Endodermal cell (in vitro differentiated cells): ENCODE results near the gene PLA2G4A. TPM values are rescaled to one million over a fixed set of nuclear protein-coding genes. Genes with fewer than 3 reads are reported as not detected.

ENCODE experiments used
- DNase-seq: peaks from one replicate; pipeline ENCODE4 v3.0.0-alpha.2; 2017
- H3K27ac ChIP-seq: 2 replicates; pipeline ENCODE4 v1.5.1; 2013; ENCODE audit warnings: mild to moderate bottlenecking, low read depth, low read length, moderate library complexity
- H3K27me3 ChIP-seq: 2 replicates; pipeline ENCODE4 v1.6.1; 2013; ENCODE audit warnings: mild to moderate bottlenecking, low read length, moderate library complexity; ENCODE audit not compliant: insufficient read depth, control insufficient read depth, poor library complexity, severe bottlenecking
- H3K36me3 ChIP-seq: 2 replicates; pipeline ENCODE4 v1.7.0; 2013; ENCODE audit warnings: mild to moderate bottlenecking, low read length, moderate library complexity; ENCODE audit not compliant: control insufficient read depth, insufficient read depth
- H3K4me1 ChIP-seq: one replicate; pipeline ENCODE4 v1.7.0; 2013; ENCODE audit warnings: low read length; ENCODE audit not compliant: control insufficient read depth, insufficient read depth
- H3K4me3 ChIP-seq: 2 replicates; pipeline ENCODE4 v1.5.1; 2013; ENCODE audit warnings: mild to moderate bottlenecking, low read length, moderate library complexity
- H3K9ac ChIP-seq: 2 replicates; pipeline ENCODE4 v1.6.1; 2013; ENCODE audit warnings: mild to moderate bottlenecking, low read length, moderate library complexity; ENCODE audit not compliant: poor library complexity, severe bottlenecking; ENCODE audit errors: extremely low read depth
- H3K9me3 ChIP-seq: 2 replicates; pipeline ENCODE4 v1.6.1; 2013; ENCODE audit warnings: mild to moderate bottlenecking, low read length, moderate library complexity; ENCODE audit not compliant: control insufficient read depth
- H3K27ac Mint-ChIP-seq: 2 replicates; pipeline ENCODE4 v1.8.0; 2020; ENCODE audit warnings: mixed read lengths
- H3K27me3 Mint-ChIP-seq: 2 replicates; pipeline ENCODE4 v1.8.0; 2021; ENCODE audit warnings: mild to moderate bottlenecking, mixed read lengths; ENCODE audit not compliant: insufficient read depth
- H3K36me3 Mint-ChIP-seq: 2 replicates; pipeline ENCODE4 v1.8.0; 2020; ENCODE audit warnings: low read depth, mixed read lengths
- H3K4me1 Mint-ChIP-seq: 2 replicates; pipeline ENCODE4 v1.8.0; 2020; ENCODE audit warnings: mixed read lengths
- H3K4me3 Mint-ChIP-seq: 2 replicates; pipeline ENCODE4 v1.8.0; 2020; ENCODE audit warnings: mild to moderate bottlenecking, moderate library complexity, mixed read lengths
- H3K9me3 Mint-ChIP-seq: 2 replicates; pipeline ENCODE4 v1.8.0; 2020; ENCODE audit warnings: mild to moderate bottlenecking, mixed read lengths
- WGBS, 2 experiments: methylation state at CpG; one replicate each; pipeline versions ENCODE4 v1.1.5 to v1.1.7; 2013; ENCODE audit warnings: missing lambda C conversion rate in 2 of 2, mixed read lengths in 1 of 2; ENCODE audit not compliant: insufficient coverage in 1 of 2, insufficient read length in 1 of 2; 5-methylcytosine and 5-hydroxymethylcytosine counted together
- total RNA-seq, 2 donors: library from RNA; stranded (reverse); fragmentation: NEBNext Ultra II Directional in 1 of 2; extraction: Animal tissue kit (Norgen Biotek cat#: 25700) in 1 of 2; gene quantifications; 2 replicates in 1 of 2; 3 replicates in 1 of 2; pipeline ENCODE4 v1.2.1, GENCODE V29; 2021
- TF ChIP-seq, protein P1 (sequence below): fragments of 200-600 bp; sonication (generic); conservative IDR thresholded peaks from 2 replicates; pipeline ENCODE4 v1.5.0; 2021; ENCODE audit warnings: antibody characterized with exemption, mild to moderate bottlenecking

Gene PLA2G4A
- total RNA-seq, 2 donors from 2014 or later = 0.35 to 1.2 TPM

DNA sequence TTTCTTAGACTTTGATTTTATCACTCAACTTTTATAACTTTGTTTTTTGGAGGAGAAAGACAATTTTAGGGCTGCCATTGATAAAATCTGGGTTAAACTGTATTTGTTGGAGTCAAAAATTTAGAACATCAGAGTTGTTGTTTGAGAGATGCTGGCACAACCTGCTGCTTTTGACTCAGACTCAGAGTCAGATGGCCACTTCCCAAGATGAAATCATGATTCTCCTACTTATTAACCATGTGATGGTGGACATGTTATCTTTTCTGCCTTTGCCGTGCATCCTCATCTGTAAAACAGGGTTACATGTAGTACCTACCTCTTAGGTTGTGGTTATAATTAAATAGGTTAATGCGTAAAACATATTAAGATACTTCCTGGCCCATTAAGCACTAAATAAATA lies 71.2 kb downstream of the PLA2G4A start:
- Mint-ChIP-seq H3K4me3 (no peak overlapping the region), H3K27me3 (no peaks in the 10 kb centered on the region), H3K4me1 (peaks cover 6% of the 10 kb centered on the region), H3K9me3 (peaks cover 11% of the 10 kb centered on the region), H3K27ac (no peak overlapping the region), H3K36me3 (peaks cover 4% of the 10 kb centered on the region)
- H3K36me3 ChIP-seq = no peaks in the 10 kb centered on the region
- TF ChIP-seq, protein P1, sequence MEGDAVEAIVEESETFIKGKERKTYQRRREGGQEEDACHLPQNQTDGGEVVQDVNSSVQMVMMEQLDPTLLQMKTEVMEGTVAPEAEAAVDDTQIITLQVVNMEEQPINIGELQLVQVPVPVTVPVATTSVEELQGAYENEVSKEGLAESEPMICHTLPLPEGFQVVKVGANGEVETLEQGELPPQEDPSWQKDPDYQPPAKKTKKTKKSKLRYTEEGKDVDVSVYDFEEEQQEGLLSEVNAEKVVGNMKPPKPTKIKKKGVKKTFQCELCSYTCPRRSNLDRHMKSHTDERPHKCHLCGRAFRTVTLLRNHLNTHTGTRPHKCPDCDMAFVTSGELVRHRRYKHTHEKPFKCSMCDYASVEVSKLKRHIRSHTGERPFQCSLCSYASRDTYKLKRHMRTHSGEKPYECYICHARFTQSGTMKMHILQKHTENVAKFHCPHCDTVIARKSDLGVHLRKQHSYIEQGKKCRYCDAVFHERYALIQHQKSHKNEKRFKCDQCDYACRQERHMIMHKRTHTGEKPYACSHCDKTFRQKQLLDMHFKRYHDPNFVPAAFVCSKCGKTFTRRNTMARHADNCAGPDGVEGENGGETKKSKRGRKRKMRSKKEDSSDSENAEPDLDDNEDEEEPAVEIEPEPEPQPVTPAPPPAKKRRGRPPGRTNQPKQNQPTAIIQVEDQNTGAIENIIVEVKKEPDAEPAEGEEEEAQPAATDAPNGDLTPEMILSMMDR = no peak
- peaks cover 24% of the 10 kb centered on the region for H3K9me3 ChIP-seq
- DNase-seq = no peak
- no peak overlapping the region for H3K27ac ChIP-seq
- H3K4me3 ChIP-seq = no peak overlapping the region
- H3K9ac ChIP-seq = no peak overlapping the region
- 90% methylated on average over 1 of the region's 2 CpGs; no CpG with 5 or more reads in 1 of the 2 experiments for WGBS, 2 experiments
- H3K27me3 ChIP-seq = no peaks in the 10 kb centered on the region
- no peaks in the 10 kb centered on the region for H3K4me1 ChIP-seq

DNA sequence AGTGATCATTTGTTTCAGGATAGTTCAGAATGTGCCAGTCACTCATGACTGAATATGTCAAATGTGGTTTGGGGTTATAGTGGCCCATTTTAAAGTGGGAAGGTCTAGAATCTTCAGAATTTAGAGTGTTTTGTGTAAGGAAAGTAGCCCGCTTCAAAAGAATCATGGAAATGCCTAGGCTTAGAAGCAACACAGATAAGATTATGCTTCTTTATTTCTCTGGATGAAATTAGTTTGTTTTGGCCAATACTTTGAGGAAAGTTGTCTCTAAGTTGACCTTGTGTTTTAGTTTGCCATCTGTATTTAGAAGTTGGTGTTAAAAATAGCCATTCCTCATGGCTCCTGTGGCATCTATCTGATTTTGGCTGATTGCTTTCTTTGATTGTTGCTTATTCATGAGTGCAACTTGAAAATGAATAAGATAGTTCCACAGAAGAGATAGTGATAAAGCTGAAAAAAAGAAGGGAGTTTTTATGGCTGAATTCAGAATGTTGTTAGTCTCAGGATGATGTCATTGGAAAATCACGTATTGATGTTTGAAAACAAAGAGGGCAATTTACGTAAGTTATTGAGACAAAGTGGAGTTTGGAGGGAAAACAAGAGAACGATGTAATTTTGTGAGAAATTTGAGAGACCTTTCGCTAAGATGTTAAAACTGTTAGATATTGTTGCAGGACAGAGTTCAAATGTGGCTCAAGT lies 71.9 kb downstream of the PLA2G4A start:
- Histone ChIP-seq H3K4me3 (no peak overlapping the region), H3K27ac (no peak overlapping the region), H3K4me1 (no peaks in the 10 kb centered on the region), H3K9me3 (peaks cover 24% of the 10 kb centered on the region), H3K9ac (no peak overlapping the region), H3K27me3 (no peaks in the 10 kb centered on the region), H3K36me3 (no peaks in the 10 kb centered on the region)
- Mint-ChIP-seq H3K36me3 (peaks cover 4% of the 10 kb centered on the region), H3K4me3 (no peak overlapping the region), H3K27me3 (no peaks in the 10 kb centered on the region), H3K27ac (no peak overlapping the region), H3K9me3 (peaks cover 11% of the 10 kb centered on the region), H3K4me1 (peaks cover 6% of the 10 kb centered on the region)
- DNase-seq = no peak
- TF ChIP-seq, protein P1 = no peak
- WGBS, 2 experiments = 93 to 95% methylated on average over 5 of the region's 5 CpGs

DNA sequence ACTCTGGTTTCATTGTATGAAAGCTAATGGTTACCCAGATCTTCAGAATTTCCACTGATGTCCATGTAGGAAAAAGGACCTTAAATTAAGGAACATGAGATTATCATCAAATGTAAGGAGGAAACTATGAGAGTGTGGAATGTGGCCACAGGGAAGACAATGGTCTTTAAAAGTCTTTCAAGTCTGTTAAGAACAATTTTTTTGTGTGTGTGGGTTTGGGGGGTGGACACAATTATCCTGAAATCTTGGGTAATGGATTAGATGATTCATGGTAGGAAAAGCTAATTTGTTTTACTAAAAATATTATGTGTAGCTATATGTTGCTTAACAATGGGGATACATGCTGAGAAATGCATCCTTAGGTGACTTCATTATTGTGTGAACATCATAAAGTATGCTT lies 72.9 kb downstream of the PLA2G4A start:
- H3K27ac Mint-ChIP-seq = no peak overlapping the region

More for the DNA sequence above, 72.9 kb downstream of the PLA2G4A start:
- H3K4me3 ChIP-seq = no peak overlapping the region
- no peaks in the 10 kb centered on the region for H3K27me3 ChIP-seq
- H3K4me1 Mint-ChIP-seq = peaks cover 3% of the 10 kb centered on the region
- no peak for DNase-seq
- no peaks in the 10 kb centered on the region for H3K4me1 ChIP-seq
- TF ChIP-seq, protein P1 = no peak
- H3K9ac ChIP-seq = no peak overlapping the region
- H3K9me3 ChIP-seq = peaks cover 24% of the 10 kb centered on the region
- H3K36me3 Mint-ChIP-seq = peaks cover 4% of the 10 kb centered on the region
- H3K9me3 Mint-ChIP-seq = peaks cover 11% of the 10 kb centered on the region
- H3K27me3 Mint-ChIP-seq = no peaks in the 10 kb centered on the region
- no peak overlapping the region for H3K4me3 Mint-ChIP-seq
- no peaks in the 10 kb centered on the region for H3K36me3 ChIP-seq
- no peak overlapping the region for H3K27ac ChIP-seq
